Measurements from ENCODE around the gene DNASE1L2. TPM values are rescaled to one million over a fixed set of nuclear protein-coding genes. Genes with fewer than 3 reads are reported as not detected.

Gene DNASE1L2
- total and polyA plus RNA-seq, 2 of the 4 experiments (the other 2 are of a cell fraction): 0.18 to 0.75 TPM

- H3K9ac ChIP-seq (ENCODE audit: low read depth, low read length): no peak overlapping the region
- H3K4ac ChIP-seq (ENCODE audit: low read depth, low read length): no peak overlapping the region
- no peak overlapping the region for H2AK9ac ChIP-seq (replicated peaks; ENCODE audit: low read depth, low read length, poor library complexity)
- H2BK20ac ChIP-seq (ENCODE audit: low read depth, low read length): no peak overlapping the region
- DNase-seq: no peak
- H3K23ac ChIP-seq (ENCODE audit: low read depth, low read length): no peak overlapping the region
- H3K79me1 ChIP-seq (ENCODE audit: low read depth in 1 of 2, low read length in 2 of 2): no peaks in the 10 kb centered on the region
- H4K5ac ChIP-seq (ENCODE audit: low read depth, low read length): no peak overlapping the region
- no peak overlapping the region for H3K27ac ChIP-seq (ENCODE audit: insufficient read depth, low read length)
- H3K27me3 ChIP-seq (ENCODE audit: control insufficient read depth, insufficient read depth, low read length): peaks cover 27% of the 10 kb centered on the region
- no peak overlapping the region for H3K18ac ChIP-seq (ENCODE audit: low read depth, low read length)
- H4K20me1 ChIP-seq (ENCODE audit: insufficient read depth, low read length): no peaks in the 10 kb centered on the region
- no peak overlapping the region for H2AK5ac ChIP-seq (ENCODE audit: low read depth, low read length)
- no peak overlapping the region for H4K8ac ChIP-seq (ENCODE audit: low read depth in 2 of 2, low read length in 2 of 2)
- POLR2A ChIA-PET (ENCODE audit: unreplicated experiment): no interaction called here
- dilution Hi-C loops (cut with HindIII; ENCODE audit: low sequenced_read_pairs, unreplicated experiment) (no loop called here), in situ Hi-C loops (cut with MboI; ENCODE audit: low sequenced_read_pairs) (no loop called here), intact Hi-C loops (cut with micrococcal nuclease) (no loop called here)
- no peaks in the 10 kb centered on the region for H3K4me1 ChIP-seq (ENCODE audit: control insufficient read depth, insufficient read depth, low read length)
- no peak overlapping the region for H2BK15ac ChIP-seq (ENCODE audit: low read depth, low read length)
- CTCF ChIA-PET: no interaction called here
- no peak overlapping the region for H2BK5ac ChIP-seq (ENCODE audit: low read depth, low read length, poor library complexity, severe bottlenecking)
- H3K14ac ChIP-seq (replicated peaks; ENCODE audit: low read depth, low read length): no peak overlapping the region
- no peak overlapping the region for H2AFZ ChIP-seq (replicated peaks; ENCODE audit: low read length, poor library complexity)
- H3K4me2 ChIP-seq (ENCODE audit: low read depth, low read length): no peak overlapping the region
- ATAC-seq (ENCODE audit: low read depth): no peak
- no peak overlapping the region for H2BK120ac ChIP-seq (ENCODE audit: low read depth, low read length)
- H3K36me3 ChIP-seq (ENCODE audit: control insufficient read depth, insufficient read depth, low read length): no peaks in the 10 kb centered on the region
- H3K4me3 ChIP-seq (ENCODE audit: insufficient read depth, low read depth, low read length): no peak overlapping the region
- no peak overlapping the region for H4K91ac ChIP-seq (ENCODE audit: insufficient read depth, low read depth, low read length)
- H3K56ac ChIP-seq (ENCODE audit: extremely low read depth, insufficient read depth, low read length): no peak overlapping the region
- 84% methylated on average over 4 of the region's 11 CpGs; no CpG with 5 or more reads in 1 of the 2 experiments for WGBS, 2 experiments (ENCODE audit: extremely low coverage in 2 of 2, insufficient read length in 1 of 2)
- TF ChIP-seq RAD21 (IDR thresholded peaks at IDR 0.05; ENCODE audit: low read length) (no peak), NFE2L2 (IDR thresholded peaks at IDR 0.05; ENCODE audit: low read depth, low read length) (no peak), CEBPB (IDR thresholded peaks at IDR 0.05; ENCODE audit: low read depth, low read length) (no peak), SMC3 (IDR thresholded peaks at IDR 0.05; ENCODE audit: low read depth, low read length) (no peak), CHD1 (IDR thresholded peaks at IDR 0.05; ENCODE audit: low read depth, low read length) (no peak), ELK1 (IDR thresholded peaks at IDR 0.05; ENCODE audit: borderline replicate concordance, low read depth, low read length) (no peak), MXI1 (IDR thresholded peaks at IDR 0.05; ENCODE audit: borderline replicate concordance, low read depth, low read length) (no peak), RFX5 (IDR thresholded peaks at IDR 0.05; ENCODE audit: low read depth, low read length) (no peak), BHLHE40 (IDR thresholded peaks at IDR 0.05; ENCODE audit: low read depth, low read length) (no peak), USF2 (IDR thresholded peaks at IDR 0.05; ENCODE audit: low read depth, low read length) (no peak), MAFK (IDR thresholded peaks at IDR 0.05; ENCODE audit: low read depth, low read length) (no peak)
- no TSS peak for BruUV-seq (replicated peaks)
- no peaks in the 10 kb centered on the region for H3K9me3 ChIP-seq (ENCODE audit: control insufficient read depth, insufficient read depth, low read length)
- no peaks in the 10 kb centered on the region for H3K9me1 ChIP-seq (ENCODE audit: insufficient read depth, low read length)
Measured at GRCh38 chr16:2191446-2191706, 44.9 kb upstream of the DNASE1L2 start.

Measured in IMR-90 (cell line).